HG03095 (cell line): Measurements from ENCODE around the gene SLC7A5.
"Not testable (repeated sequence)": the region's sequence is repeated elsewhere in the genome, so short reads cannot be mapped to it uniquely, and the experiment has no call there.

ENCODE experiments used
- ATAC-seq: cut with Tn5 transposase; IDR thresholded peaks from one replicate; pipeline ENCODE4 v1.9.1; 2021; ENCODE audit warnings: moderate library complexity; ENCODE audit not compliant: unreplicated experiment

The SLC7A5 gene

GRCh38 chr16:87862597-87863326 lies 6.5 kb downstream of the SLC7A5 start:
- not testable (repeated sequence) for ATAC-seq

DNA sequence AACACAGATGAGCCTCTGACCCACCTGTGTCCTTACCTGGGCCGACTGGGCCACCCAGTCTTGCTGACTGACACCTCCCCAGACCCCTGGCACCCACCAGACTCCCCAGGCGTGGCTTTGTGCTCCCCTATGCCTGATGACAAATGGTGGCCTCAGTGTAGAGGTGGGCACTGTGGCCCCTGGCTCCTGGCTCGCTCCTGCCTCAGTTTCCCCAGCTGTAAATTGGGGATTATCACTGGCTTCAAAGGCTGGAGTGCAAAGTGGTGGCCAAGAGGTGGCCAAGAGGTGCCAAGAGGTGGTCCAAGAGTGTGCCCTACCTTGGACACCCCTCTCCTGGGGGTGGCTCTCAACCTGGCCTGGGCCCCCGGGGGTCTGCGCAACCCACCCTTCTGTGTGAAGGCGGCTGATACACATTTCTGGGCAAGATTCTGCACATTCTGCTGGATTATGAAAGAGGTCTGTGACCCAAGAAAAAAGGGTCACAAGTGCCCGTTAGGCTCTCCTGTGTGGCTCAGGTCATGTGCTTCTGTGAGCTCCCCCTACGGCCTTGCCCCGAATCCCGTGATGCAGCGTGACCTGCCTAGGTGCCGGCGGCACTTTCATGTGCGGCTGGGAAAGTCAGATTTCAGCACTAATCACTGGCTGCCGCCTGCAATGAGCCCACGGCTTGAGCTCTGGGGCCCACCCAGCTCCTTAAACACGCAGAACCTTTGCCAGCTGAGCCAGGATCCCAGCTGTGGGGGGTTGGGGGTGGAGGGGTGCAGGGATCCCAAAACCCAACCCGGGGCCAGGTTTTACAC lies 7.8 kb downstream of the SLC7A5 start:
- ATAC-seq: not testable (repeated sequence)

- ATAC-seq: no peak
Measured at GRCh38 chr16:87860553-87861299, 8.6 kb downstream of the SLC7A5 start.

DNA sequence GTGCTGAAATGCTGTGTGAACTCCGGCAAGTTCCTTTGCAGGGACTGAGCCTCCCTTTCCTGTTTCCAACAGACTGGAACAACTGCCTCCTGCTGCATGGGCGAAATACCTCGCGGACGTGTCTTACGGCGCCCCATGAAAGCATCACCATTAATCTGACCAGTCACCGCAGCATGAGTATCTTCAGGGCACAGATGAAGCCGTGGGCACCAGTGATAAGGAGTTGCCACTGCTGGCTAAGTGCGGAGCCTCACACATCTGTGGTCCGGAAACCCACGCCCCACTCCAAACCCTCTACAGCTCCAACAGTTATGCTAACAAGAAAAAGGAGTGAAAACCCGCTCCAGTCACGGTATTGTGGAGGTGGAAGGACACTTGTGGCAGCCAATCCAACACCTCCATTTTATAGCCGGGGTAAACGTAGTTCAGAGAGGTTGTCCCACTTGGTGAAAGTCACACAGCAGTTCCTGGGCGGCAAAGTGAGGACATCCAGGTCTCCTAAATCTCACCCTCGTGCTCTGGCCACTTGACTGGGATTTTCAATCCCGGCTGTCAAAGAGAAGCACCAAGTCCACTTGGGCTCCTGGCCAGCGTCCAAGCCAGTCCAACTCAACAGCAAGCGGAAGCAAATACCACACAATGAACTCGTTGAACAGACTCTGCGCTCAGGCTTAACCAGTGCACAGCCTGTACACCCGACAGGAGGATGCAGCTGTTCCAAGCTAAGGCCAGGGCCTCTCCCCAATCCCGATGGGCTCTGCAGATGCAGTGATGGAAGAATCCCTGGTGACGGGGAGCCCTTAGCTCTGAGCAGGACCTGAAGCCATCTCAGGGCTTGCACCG lies 10.9 kb downstream of the SLC7A5 start:
- ATAC-seq: not testable (repeated sequence)

- ATAC-seq: no peak
Measured at GRCh38 chr16:87856791-87857228, 12.5 kb downstream of the SLC7A5 start.

DNA sequence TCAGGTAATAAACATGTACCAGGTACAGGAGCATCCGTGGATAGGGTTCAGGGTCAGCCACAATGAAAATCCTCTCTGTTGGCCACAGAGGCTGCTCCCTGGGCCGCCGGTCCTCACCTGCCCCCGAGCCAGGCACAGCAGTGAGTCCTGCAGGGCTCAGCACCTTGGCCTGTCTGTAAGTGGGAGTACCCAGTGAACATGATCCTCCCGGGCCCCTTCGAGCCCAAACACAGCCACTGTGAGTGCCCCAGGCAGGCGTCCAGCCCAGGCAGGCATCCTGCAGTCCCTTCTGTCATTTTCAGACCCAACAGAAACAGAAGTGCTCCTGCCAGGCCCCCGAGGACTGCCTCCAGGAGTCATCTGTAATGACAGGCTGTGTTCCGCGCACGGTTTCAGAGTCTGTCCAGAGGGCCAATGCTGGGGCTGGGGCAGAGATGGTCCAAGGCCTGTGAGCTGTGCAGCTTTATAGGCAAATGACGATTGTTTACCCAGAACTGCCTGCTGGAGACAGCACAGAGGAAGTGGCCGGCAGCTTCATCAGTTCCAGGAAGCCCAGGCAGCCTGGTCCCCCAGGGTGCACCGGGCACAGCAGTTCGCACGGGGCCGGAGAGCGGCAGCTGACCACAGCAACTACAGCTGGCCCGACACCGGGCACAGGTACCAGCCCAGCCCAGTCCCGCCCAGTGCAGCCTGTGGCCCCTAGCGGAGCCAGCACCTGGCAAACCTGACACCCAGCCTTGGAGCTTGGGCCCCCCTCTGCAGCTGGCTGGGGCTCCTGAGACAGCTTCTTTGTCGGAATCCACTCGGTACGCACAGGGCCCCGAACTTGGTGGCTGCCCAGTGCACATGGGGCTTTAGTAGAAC lies 13.2 kb downstream of the SLC7A5 start:
- no peak for ATAC-seq

DNA sequence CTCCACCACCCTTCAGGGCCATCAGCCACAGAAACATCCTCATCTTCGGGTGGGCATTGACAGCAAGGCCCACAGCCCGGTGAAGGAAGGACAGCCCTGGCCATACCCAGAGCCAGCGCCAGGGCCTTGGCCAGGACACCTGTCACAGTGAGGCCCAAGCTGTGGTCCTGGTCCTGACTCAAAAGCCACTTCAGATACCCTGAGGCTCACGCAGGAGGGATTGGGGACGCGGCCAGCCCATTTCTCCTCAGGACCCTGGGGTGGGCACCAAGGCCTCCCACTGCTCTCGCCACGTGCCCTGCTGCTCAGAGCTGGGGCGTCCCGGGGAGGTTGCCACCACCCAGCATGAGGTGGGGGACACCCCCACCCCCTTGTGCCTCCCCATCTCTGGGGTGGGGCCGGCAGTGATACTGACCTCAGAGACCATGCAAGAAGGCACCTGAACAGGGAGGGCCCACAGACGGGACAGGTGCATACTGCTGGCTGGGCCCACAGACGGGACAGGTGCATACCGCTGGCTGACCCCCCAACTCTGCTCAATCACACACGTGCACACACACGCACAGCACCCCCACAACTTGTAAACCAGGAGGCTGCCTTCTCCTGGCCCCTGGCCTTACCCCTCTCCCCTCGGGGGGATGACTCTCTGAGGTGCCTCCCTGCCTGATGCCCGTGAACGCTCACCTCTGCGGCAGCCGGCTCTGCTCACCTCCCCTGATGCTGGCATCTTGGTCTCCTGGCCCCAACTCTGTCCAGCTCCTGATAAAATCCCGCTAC lies 14.2 kb downstream of the SLC7A5 start:
- ATAC-seq: no peak

DNA sequence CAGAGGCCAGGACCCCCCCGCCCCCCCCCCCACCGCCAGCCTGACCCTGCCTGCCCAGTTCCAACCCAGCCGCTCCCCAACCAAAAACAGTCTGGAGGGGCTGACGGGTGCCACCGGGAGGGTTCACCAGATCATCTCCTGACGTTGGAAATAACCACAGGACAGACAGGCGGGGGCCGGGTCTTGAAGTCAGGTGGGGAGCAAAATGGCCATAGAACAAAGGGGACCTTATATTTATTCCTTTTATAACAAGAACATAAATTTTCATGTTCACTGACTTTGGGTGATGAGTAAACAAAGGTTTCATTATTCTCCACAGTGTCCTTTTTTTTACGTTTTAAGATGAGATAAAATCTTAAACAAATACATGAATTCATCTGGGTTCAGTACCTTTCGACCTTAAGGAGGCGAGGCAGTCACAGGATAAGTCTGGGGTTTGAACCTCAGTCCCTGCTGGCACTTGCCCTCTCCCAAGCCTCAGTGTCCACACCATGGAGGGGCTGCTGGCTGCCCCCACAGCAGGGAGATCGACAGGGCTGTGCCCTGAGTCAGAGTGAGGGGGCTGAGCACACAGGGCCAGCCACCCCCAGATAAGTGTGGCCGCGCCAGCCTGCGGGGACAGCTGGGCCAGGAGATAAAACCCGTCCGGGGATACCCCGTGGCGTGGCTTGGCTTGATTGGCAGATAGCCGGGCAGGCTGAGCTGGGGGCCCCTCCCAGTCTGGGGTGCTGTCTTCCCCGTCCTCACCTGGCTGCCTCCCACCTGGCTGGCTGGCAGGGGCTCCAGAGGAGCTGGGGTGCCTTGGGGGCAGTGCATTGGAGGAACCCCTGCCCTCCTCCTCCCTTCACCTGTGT lies 15.0 kb downstream of the SLC7A5 start:
- ATAC-seq: no peak

DNA sequence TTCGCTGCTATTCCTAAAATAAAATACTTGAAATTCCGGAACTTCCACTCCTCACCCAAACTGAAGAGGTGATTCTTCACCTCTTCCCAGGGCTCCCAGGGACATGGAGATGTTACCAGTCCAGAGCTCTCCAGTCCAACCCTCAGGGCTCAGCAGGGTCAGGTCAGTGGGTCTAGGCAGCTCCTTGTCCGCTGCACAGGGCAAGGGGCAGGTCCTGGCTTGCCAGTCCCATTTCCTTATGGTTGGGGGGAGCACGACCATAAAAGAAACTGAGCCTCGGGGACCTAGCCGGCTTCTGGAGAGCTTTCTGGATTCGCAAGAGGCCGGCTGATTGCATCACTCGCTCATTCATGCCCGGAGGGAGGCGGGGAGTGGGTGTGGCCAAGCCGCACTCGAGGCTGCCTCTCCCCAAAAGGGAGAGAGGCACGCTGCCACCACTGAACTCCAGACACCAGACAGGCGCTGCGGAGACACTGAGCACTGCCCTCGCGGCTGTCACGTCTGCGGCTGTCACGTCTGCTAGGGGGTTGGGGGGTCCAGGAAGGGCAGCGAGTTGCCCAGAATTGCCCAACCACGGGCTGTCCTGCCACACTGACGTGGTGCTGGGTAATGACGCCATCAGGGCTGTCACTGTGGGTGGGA lies 15.8 kb downstream of the SLC7A5 start:
- peak; percentile 60 for ATAC-seq

- no peak for ATAC-seq
Measured at GRCh38 chr16:87851601-87852000, 17.7 kb downstream of the SLC7A5 start.

DNA sequence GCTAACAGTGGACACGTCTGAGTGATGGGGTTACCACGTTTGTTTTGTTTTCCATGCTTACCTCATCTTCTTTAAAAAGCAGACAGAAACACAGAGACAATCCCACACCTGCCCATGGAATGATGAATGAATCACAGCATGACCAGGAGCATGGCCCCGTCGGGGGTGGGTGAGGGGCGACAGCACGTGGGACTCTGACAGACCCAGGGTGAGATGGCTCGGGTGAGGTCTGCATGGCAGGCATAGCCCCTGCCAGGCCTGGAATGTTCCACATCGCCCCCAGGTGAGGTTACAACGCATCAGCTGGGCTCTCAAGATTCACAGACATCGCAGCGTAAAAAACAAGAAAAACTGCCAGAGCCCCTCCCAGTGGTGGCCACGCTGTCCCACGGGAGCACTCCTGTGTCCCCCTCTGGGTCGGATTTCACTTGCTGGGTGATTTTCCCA lies 18.1 kb downstream of the SLC7A5 start:
- ATAC-seq: no peak

DNA sequence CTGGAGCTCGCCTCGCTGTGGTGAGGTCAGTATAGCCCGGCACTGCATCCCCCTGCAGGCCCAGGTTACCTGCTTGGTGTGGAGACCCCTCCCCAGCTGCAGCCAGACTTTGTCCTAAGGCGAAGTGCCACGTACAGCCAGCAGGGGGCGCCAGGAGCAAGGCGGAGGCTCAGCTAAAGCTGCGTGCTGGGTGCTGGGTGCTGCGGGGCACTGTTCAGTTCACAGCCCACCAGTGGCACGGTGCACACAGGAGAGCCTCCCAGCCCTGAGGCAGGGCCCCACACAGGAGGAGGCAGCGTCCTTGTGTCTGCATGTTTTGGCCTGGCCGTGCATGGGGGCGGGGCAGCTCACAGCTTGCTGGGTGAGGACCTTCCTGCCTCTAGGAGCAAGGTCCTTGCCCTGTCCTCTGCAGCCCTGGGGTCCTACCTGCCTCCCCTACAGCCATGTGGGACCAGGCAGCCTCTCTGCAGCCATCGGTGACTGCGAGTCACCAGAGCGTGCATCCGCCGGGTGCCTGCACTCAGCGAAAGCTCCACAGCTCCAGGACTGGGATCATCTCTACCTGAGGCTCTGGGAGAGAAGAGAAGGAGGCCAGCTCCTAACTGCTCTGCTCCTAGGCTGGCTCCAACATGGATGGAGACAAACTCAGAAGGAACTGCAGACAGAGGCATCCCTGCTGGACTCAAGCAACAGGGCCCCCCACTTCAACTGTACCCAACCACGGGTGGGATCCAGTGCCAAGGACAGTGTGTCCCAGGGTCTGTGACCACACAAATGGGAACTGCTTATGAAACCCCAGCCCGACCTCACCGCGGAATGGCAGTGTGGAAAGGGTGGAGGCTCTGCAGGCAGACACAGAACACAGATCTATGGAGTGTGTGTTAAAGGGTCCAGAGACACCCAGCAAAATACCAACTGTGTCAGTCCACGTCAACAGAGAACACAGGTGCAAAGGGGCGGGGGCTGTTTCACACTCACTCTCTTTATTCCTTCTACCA lies 19.0 kb downstream of the SLC7A5 start:
- ATAC-seq: no peak

DNA sequence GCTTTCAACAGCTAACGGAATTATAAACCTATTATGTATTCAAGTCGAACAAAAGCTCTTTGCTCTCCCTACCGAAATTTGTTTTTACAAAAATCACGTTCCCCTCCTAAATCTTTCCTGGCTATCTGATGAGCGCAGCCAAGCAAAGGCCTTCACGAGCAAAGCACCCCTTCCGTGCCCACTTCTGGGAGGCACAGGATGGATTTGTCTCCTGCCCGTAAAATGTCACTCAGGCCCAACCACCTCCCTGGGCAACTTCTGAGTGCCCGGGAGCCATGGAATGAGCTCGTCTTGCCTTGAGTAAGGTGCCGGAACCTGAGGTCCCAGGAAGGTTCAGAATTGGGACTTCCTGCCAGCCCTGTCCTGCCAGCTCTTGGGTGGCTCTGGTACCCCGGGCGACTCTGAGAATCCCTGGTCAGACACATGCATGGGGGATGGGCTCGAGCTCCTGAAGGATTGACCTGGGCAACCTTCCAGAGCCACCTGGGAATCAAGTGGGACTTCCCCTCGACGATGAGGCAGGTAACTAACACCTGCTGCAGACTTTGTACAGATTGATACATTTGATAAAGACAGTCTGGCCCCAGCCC lies 19.8 kb downstream of the SLC7A5 start:
- ATAC-seq: no peak

DNA sequence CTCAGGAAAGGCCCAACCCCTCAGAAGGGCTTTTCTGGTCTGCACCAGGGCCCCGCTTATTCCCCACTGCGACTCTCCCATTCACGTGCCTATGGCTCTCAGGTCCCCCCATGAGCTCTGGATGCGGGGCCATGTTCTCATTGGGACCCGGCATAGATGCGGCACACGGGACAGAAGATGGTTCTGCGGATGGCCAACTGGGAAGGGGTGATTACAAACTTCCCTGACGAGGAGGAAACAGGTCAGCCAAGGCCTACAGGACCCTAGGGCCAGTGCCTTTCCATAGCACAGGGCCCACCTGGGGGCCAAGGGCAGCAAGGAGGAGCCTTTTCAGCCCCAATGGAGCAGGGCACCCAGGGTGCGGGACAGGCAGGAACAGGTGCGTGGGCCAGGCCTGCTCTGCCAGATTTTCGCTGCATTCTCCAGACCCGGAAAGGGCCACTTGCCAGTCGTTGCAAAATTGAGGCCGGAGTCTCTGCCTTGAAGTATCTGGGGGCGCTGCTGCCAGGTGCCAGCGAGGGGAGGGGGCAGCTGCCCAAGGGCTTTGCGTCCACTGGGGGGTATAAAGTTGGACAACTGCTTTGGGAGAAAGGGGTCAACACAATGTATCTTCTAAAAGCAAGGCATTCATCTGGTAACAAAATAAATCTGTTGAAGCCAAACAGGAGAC lies 20.5 kb downstream of the SLC7A5 start:
- ATAC-seq: no peak
